ENCODE results near the gene DCUN1D5. TPM values are rescaled to one million over a fixed set of nuclear protein-coding genes. Genes with fewer than 3 reads are reported as not detected.

The DCUN1D5 gene
- total and polyA plus RNA-seq, 2 of the 13 experiments (the other 11 are each of a cell fraction or from before 2014, with no cell fraction given) = 32.9 to 46.7 TPM

GRCh38 chr11:103097279-103097678 lies 5.3 kb upstream of the DCUN1D5 start:
- H4K20me1 ChIP-seq (ENCODE audit: insufficient read depth, low read length) = no peaks in the 10 kb centered on the region
- FAIRE-seq = no peak
- DNase-seq (ENCODE audit: low spot score) = no peak
- H3K27me3 ChIP-seq (ENCODE audit: control insufficient read depth in 1 of 2, insufficient read depth in 2 of 2, low read length in 2 of 2) = no peaks in the 10 kb centered on the region
- H3K4me1 ChIP-seq (ENCODE audit: insufficient read depth, low read length) = peaks cover 10% of the 10 kb centered on the region
- in situ Hi-C loops (cut with HindIII; ENCODE audit: extremely low pct_ligation_motif_present, low pct_unique_long_range_greater_than_20kb) (no loop called here), intact Hi-C loops (cut with micrococcal nuclease; ENCODE audit: unreplicated experiment) (no loop called here)
- TF ChIP-seq MAFF (IDR thresholded peaks at IDR 0.05; ENCODE audit: low read depth, low read length) (peak; percentile 93), IKZF1 (IDR thresholded peaks at IDR 0.05) (no peak), MAFK (conservative IDR thresholded peaks at IDR 0.05 in 1 of 2, IDR thresholded peaks at IDR 0.05 in 1 of 2; ENCODE audit: low read length in 2 of 2) (peak; percentile 92 to 95), ZNF282 (IDR thresholded peaks at IDR 0.05; ENCODE audit: partially characterized antibody) (no peak), ZSCAN22 (CRISPR knock-in tag; IDR thresholded peaks at IDR 0.05) (no peak), ZNF24 (IDR thresholded peaks at IDR 0.05) (no peak)
- TF ChIP-seq, protein P1, sequence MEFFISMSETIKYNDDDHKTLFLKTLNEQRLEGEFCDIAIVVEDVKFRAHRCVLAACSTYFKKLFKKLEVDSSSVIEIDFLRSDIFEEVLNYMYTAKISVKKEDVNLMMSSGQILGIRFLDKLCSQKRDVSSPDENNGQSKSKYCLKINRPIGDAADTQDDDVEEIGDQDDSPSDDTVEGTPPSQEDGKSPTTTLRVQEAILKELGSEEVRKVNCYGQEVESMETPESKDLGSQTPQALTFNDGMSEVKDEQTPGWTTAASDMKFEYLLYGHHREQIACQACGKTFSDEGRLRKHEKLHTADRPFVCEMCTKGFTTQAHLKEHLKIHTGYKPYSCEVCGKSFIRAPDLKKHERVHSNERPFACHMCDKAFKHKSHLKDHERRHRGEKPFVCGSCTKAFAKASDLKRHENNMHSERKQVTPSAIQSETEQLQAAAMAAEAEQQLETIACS (CRISPR knock-in tag; IDR thresholded peaks at IDR 0.05) = no peak
- no peak overlapping the region for H3K4me2 ChIP-seq (ENCODE audit: low read depth, low read length)
- CTCF ChIA-PET (ENCODE audit: low intra/inter-chr PET ratio, low total read pairs) = no interaction called here
- ATAC-seq = no peak
- H2AFZ ChIP-seq (ENCODE audit: low read length) = no peak overlapping the region
- POLR2A ChIA-PET = no interaction called here
- H3K4me3 ChIP-seq (replicated peaks in 1 of 3; ENCODE audit: insufficient read depth in 1 of 3, low read depth in 2 of 3, low read length in 3 of 3) = no peak overlapping the region
- no peaks in the 10 kb centered on the region for H3K36me3 ChIP-seq (replicated peaks in 1 of 2; ENCODE audit: control insufficient read depth in 1 of 2, insufficient read depth in 2 of 2, low read length in 2 of 2)
- H3K27ac ChIP-seq (ENCODE audit: extremely low read length, insufficient read depth, low read length) = no peak overlapping the region
- no peaks in the 10 kb centered on the region for H3K9me3 ChIP-seq (ENCODE audit: low read length)
- no peaks in the 10 kb centered on the region for H3K79me2 ChIP-seq (ENCODE audit: insufficient read depth, low read length)
- no TSS peak for BruUV-seq (replicated peaks)
- H3K9ac ChIP-seq (ENCODE audit: insufficient read depth, low read depth, low read length) = no peak overlapping the region

DNA sequence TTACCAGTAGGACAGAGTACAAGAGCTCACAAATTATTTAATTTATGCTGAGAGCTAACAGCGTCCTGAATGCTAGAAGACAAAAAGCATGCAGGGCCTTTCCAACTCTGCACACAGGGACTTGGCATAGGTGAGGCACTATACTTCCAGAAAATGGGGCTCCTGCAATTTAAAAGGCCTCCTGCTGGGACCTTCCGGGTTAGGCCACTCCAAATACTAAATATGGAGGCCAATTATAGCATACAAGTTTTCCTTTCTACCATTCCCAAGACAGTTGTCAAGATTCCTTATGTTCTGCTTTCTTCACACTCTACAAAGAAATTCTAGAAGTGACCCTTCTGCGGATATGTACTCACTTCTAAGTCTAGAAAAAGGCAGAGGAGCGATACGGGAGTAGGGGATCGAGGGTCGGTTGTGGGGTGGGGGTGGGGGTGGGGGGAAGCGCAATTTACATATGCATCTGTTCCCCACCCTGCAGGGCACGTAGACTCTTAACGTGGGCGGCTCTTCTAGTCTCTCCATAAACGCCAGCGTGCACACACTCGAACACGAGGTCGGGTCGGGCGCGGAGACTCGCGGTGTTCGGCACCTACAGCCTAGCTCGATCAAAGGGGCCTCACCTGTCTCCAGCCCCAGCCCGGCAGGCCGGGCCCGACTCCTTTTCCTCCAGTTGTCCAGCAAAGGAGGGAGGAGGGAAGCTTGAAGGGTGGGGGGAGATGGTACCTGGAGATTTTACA lies 728 bp downstream of the DCUN1D5 start:
- ATAC-seq (peak; percentile 81), DNase-seq (ENCODE audit: low spot score) (peak; percentile 32), FAIRE-seq (no peak)
- in situ Hi-C loops (cut with HindIII; ENCODE audit: extremely low pct_ligation_motif_present, low pct_unique_long_range_greater_than_20kb) = no loop called here
- H3K9ac ChIP-seq (ENCODE audit: insufficient read depth, low read depth, low read length) = peak overlapping the region; percentile 85
- H3K4me3 ChIP-seq (replicated peaks in 1 of 3; ENCODE audit: insufficient read depth in 1 of 3, low read depth in 2 of 3, low read length in 3 of 3) = peak overlapping the region; percentile 83 to 91 (median 87)
- H3K4me2 ChIP-seq (ENCODE audit: low read depth, low read length) = peak overlapping the region; percentile 90
- ChIA-PET CTCF (ENCODE audit: low intra/inter-chr PET ratio, low total read pairs) (no interaction called here), POLR2A (interaction anchor here (3.1 kb wide), 1 partner anchor 17 kb away, joined by 49 read pairs; the partner anchor contains the start of gene DYNC2H1)
- no peaks in the 10 kb centered on the region for H3K9me3 ChIP-seq (ENCODE audit: low read length)
- intact Hi-C loops (cut with micrococcal nuclease; ENCODE audit: unreplicated experiment) = no loop called here
- 0% methylated on average over 9 of the region's 26 CpGs for WGBS (ENCODE audit: low lambda C conversion rate)
- H3K4me1 ChIP-seq (ENCODE audit: insufficient read depth, low read length) = peaks cover 31% of the 10 kb centered on the region
- peaks cover 2 to 7% of the 10 kb centered on the region in 2 experiments; a peak in 2 of 5 replicates for H3K36me3 ChIP-seq (replicated peaks in 1 of 2; ENCODE audit: control insufficient read depth in 1 of 2, insufficient read depth in 2 of 2, low read length in 2 of 2)
- BruUV-seq (replicated peaks) = no TSS peak
- peak overlapping the region; percentile 47 for H2AFZ ChIP-seq (ENCODE audit: low read length)
- peaks cover 3% of the 10 kb centered on the region; the same call in 1 of the 2 replicates for H4K20me1 ChIP-seq (ENCODE audit: insufficient read depth, low read length)
- peaks cover 38% of the 10 kb centered on the region for H3K79me2 ChIP-seq (ENCODE audit: insufficient read depth, low read length)
- no peaks in the 10 kb centered on the region; a peak in 1 of 5 replicates for H3K27me3 ChIP-seq (ENCODE audit: control insufficient read depth in 1 of 2, insufficient read depth in 2 of 2, low read length in 2 of 2)
- H3K27ac ChIP-seq (ENCODE audit: extremely low read length, insufficient read depth, low read length) = peak overlapping the region; percentile 84
- TF ChIP-seq DMAP1 (CRISPR knock-in tag; IDR thresholded peaks at IDR 0.05) (0 out of 2 replicates have a peak, but pooled peaks have one; percentile 13), ZNF333 (CRISPR knock-in tag; IDR thresholded peaks at IDR 0.05; ENCODE audit: borderline replicate concordance) (0 out of 2 replicates have a peak, but pooled peaks have one; percentile 13), ZNF674 (CRISPR knock-in tag; IDR thresholded peaks at IDR 0.05; ENCODE audit: low read depth) (no peak), SPEN (CRISPR knock-in tag; IDR thresholded peaks at IDR 0.05; ENCODE audit: low read depth) (no peak; the same call in 1 of the 2 replicates), TRIM22 (IDR thresholded peaks at IDR 0.05) (no peak), SNAPC5 (CRISPR knock-in tag; IDR thresholded peaks at IDR 0.05; ENCODE audit: borderline replicate concordance) (0 out of 2 replicates have a peak, but pooled peaks have one; percentile 44)
- TF ChIP-seq, protein P2, sequence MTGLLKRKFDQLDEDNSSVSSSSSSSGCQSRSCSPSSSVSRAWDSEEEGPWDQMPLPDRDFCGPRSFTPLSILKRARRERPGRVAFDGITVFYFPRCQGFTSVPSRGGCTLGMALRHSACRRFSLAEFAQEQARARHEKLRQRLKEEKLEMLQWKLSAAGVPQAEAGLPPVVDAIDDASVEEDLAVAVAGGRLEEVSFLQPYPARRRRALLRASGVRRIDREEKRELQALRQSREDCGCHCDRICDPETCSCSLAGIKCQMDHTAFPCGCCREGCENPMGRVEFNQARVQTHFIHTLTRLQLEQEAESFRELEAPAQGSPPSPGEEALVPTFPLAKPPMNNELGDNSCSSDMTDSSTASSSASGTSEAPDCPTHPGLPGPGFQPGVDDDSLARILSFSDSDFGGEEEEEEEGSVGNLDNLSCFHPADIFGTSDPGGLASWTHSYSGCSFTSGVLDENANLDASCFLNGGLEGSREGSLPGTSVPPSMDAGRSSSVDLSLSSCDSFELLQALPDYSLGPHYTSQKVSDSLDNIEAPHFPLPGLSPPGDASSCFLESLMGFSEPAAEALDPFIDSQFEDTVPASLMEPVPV (CRISPR knock-in tag; IDR thresholded peaks at IDR 0.05) = peak; percentile 65; the same call in 1 of the 2 replicates
